HL-60 (cell line): ENCODE results near the gene MYCBP2.

Source experiments
- DNase-seq, 2 experiments: peaks; one replicate each; pipeline ENCODE4 v3.0.0-alpha.2; 2010 to 2020; ENCODE audit warnings: low read depth in 1 of 2, low spot score in 1 of 2
- H3K27ac ChIP-seq: fragments of 250-450 bp; sonication (Bioruptor Pico); replicated peaks from 2 replicates; pipeline ENCODE4 v1.5.1; 2020; ENCODE audit warnings: mild to moderate bottlenecking, moderate library complexity
- H3K27me3 ChIP-seq: fragments of 250-450 bp; sonication (Bioruptor Pico); 2 replicates; pipeline ENCODE4 v1.5.1; 2021; ENCODE audit warnings: mild to moderate bottlenecking, moderate library complexity; ENCODE audit not compliant: insufficient read depth, poor library complexity, severe bottlenecking
- H3K4me3 ChIP-seq: replicated peaks from 2 replicates; pipeline ENCODE4 v1.5.1; 2011; ENCODE audit warnings: mild to moderate bottlenecking, control low read depth, low read length; ENCODE audit not compliant: insufficient read depth
- CTCF ChIP-seq: IDR thresholded peaks from one replicate; pipeline ENCODE4 v1.5.1; 2011; ENCODE audit warnings: low read length, control low read depth, inconsistent platforms; ENCODE audit not compliant: insufficient read depth
- GABPA ChIP-seq: IDR thresholded peaks from 2 replicates; pipeline ENCODE4 v1.6.1; 2012; ENCODE audit warnings: low read depth
- POLR2AphosphoS5 ChIP-seq: IDR thresholded peaks from 2 replicates; pipeline ENCODE4 v1.6.1; 2012; ENCODE audit warnings: low read depth
- REST ChIP-seq: IDR thresholded peaks from 2 replicates; pipeline ENCODE4 v1.6.1; 2012; ENCODE audit warnings: low read depth; ENCODE audit not compliant: insufficient replicate concordance
- SPI1 ChIP-seq: IDR thresholded peaks from 2 replicates; pipeline ENCODE4 v1.6.1; 2012; ENCODE audit warnings: low read depth, mild to moderate bottlenecking, borderline replicate concordance

Gene MYCBP2

GRCh38 chr13:77061362-77061761 lies 265.5 kb downstream of the MYCBP2 start:
- Histone ChIP-seq H3K27ac (no peak overlapping the region), H3K27me3 (no peaks in the 10 kb centered on the region), H3K4me3 (no peak overlapping the region)
- TF ChIP-seq POLR2AphosphoS5 = no peak
- no peak for DNase-seq

- TF ChIP-seq POLR2AphosphoS5 (no peak), CTCF (no peak), SPI1 (no peak), REST (no peak), GABPA (no peak)
- Histone ChIP-seq H3K4me3 (no peak overlapping the region), H3K27ac (no peak overlapping the region), H3K27me3 (no peaks in the 10 kb centered on the region)
- no peak for DNase-seq
Measured at GRCh38 chr13:77056886-77057285, 270.0 kb downstream of the MYCBP2 start.

- H3K4me3 ChIP-seq = no peak overlapping the region
Measured at GRCh38 chr13:77056382-77056781, 270.5 kb downstream of the MYCBP2 start.

More at GRCh38 chr13:77056382-77056781, 270.5 kb downstream of the MYCBP2 start:
- no peak overlapping the region for H3K27ac ChIP-seq
- TF ChIP-seq POLR2AphosphoS5 (no peak), REST (no peak), GABPA (no peak), CTCF (no peak), SPI1 (no peak)
- no peak for DNase-seq
- no peaks in the 10 kb centered on the region for H3K27me3 ChIP-seq
